DOHH2 (cell line): ENCODE measurements around the gene CALY.

Experiments used
- EZH2phosphoT487 ChIP-seq: fragments of 200-600 bp; sonication (generic); IDR thresholded peaks from 2 replicates; pipeline ENCODE4 v1.6.1; 2017; ENCODE audit warnings: borderline replicate concordance, mild to moderate bottlenecking, antibody characterized with exemption, low read length, moderate library complexity, mixed read lengths
- TF ChIP-seq, protein P1 (sequence below): fragments of 200-600 bp; sonication (generic); IDR thresholded peaks from one replicate; pipeline ENCODE4 v1.5.1; 2014; ENCODE audit warnings: antibody characterized with exemption, mild to moderate bottlenecking, low read depth, low read length; ENCODE audit not compliant: poor library complexity, severe bottlenecking

GRCh38 chr10:133313192-133313591 is 23.5 kb downstream of the CALY start:
- TF ChIP-seq, protein P1, sequence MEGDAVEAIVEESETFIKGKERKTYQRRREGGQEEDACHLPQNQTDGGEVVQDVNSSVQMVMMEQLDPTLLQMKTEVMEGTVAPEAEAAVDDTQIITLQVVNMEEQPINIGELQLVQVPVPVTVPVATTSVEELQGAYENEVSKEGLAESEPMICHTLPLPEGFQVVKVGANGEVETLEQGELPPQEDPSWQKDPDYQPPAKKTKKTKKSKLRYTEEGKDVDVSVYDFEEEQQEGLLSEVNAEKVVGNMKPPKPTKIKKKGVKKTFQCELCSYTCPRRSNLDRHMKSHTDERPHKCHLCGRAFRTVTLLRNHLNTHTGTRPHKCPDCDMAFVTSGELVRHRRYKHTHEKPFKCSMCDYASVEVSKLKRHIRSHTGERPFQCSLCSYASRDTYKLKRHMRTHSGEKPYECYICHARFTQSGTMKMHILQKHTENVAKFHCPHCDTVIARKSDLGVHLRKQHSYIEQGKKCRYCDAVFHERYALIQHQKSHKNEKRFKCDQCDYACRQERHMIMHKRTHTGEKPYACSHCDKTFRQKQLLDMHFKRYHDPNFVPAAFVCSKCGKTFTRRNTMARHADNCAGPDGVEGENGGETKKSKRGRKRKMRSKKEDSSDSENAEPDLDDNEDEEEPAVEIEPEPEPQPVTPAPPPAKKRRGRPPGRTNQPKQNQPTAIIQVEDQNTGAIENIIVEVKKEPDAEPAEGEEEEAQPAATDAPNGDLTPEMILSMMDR, result no peak
- no peak for TF ChIP-seq EZH2phosphoT487
